ENCODE measurements around the gene FRAS1. TPM values are rescaled to one million over a fixed set of nuclear protein-coding genes. Genes with fewer than 3 reads are reported as not detected.

Gene FRAS1
- total and polyA plus RNA-seq, 2 of the 8 experiments (the other 6 are each of a cell fraction or from before 2014, with no cell fraction given): 38.5 to 109 TPM

- Histone ChIP-seq H3K9me3 (ENCODE audit: insufficient read depth in 2 of 2, low read depth in 1 of 2, low read length in 1 of 2) (no peaks in the 10 kb centered on the region), H3K4me3 (ENCODE audit: extremely low read depth in 1 of 4, insufficient read depth in 2 of 4, low read depth in 3 of 4, low read length in 4 of 4) (no peak overlapping the region), H2BK20ac (ENCODE audit: low read length) (no peak overlapping the region), H2AFZ (ENCODE audit: low read length) (no peak overlapping the region), H3K27me3 (replicated peaks in 1 of 4; ENCODE audit: control insufficient read depth in 3 of 4, extremely low read depth in 1 of 4, insufficient read depth in 3 of 4, low read length in 3 of 4) (no peaks in the 10 kb centered on the region), H4K8ac (ENCODE audit: extremely low read depth, insufficient read depth, low read length) (no peak overlapping the region), H3K23ac (ENCODE audit: insufficient read length) (no peak overlapping the region), H3K36me3 (ENCODE audit: control insufficient read depth in 2 of 4, insufficient read depth in 4 of 4, low read length in 3 of 4) (peaks cover 2 to 60% (median 19%) of the 10 kb centered on the region in 4 experiments; a peak in 7 of 8 replicates), H2BK15ac (ENCODE audit: low read length) (no peak overlapping the region), H3K18ac (ENCODE audit: extremely low read depth, low read length) (no peak overlapping the region), H3K23me2 (ENCODE audit: low read depth, low read length) (no peaks in the 10 kb centered on the region), H3K79me1 (ENCODE audit: low read depth, low read length) (no peaks in the 10 kb centered on the region; the same call in 1 of the 2 replicates), H3K4me2 (ENCODE audit: insufficient read depth in 1 of 2, low read depth in 2 of 2, low read length in 2 of 2) (no peak overlapping the region), H4K20me1 (replicated peaks in 1 of 2; ENCODE audit: control insufficient read depth in 1 of 2, insufficient read depth in 2 of 2, low read length in 2 of 2) (no peaks in the 10 kb centered on the region), H3K4me1 (replicated peaks in 1 of 4; ENCODE audit: control insufficient read depth in 3 of 4, insufficient read depth in 4 of 4, low read length in 3 of 4) (no peaks in the 10 kb centered on the region), H3K79me2 (ENCODE audit: control insufficient read depth in 1 of 2, insufficient read depth in 2 of 2, low read length in 2 of 2) (no peaks in the 10 kb centered on the region), H3K56ac (replicated peaks; ENCODE audit: insufficient read length, low read depth, low read length) (no peak overlapping the region), H4K5ac (ENCODE audit: insufficient read length, low read depth, low read length) (no peak overlapping the region), H2BK12ac (ENCODE audit: low read depth, low read length) (no peak overlapping the region), H4K91ac (replicated peaks; ENCODE audit: insufficient read length, low read length) (no peak overlapping the region), H2BK5ac (ENCODE audit: low read depth, low read length) (no peak overlapping the region), H3K27ac (ENCODE audit: low read depth, low read length) (no peak overlapping the region), H3K14ac (ENCODE audit: insufficient read length) (no peak overlapping the region), H3K9ac (replicated peaks in 1 of 4; ENCODE audit: extremely low read depth in 1 of 4, low read depth in 3 of 4, low read length in 3 of 4) (no peak overlapping the region), H3K4ac (replicated peaks; ENCODE audit: insufficient read length, low read depth, low read length) (no peak overlapping the region), H2AK5ac (ENCODE audit: low read depth, low read length) (no peak overlapping the region), H2BK120ac (replicated peaks; ENCODE audit: low read depth, low read length) (no peak overlapping the region)
- no peak for DNase-seq (ENCODE audit: low read depth in 1 of 2, low spot score in 2 of 2)
- 96% methylated on average over 5 of the region's 5 CpGs; no CpG with 5 or more reads in 1 of the 2 experiments for WGBS, 2 experiments (ENCODE audit: extremely low coverage in 1 of 2, insufficient coverage in 1 of 2, insufficient read length in 1 of 2, insufficient replicate concordance in 2 of 2, low coverage in 1 of 2, low lambda C conversion rate in 2 of 2, missing lambda C conversion rate in 1 of 2)
- POLR2A ChIA-PET (ENCODE audit: partially characterized antibody): interaction anchor here (0.6 kb wide), 1 partner anchor 546 kb away, joined by 3 read pairs; no protein-coding TSS in a partner anchor
- CTCF ChIA-PET (ENCODE audit: partially characterized antibody): interaction anchor here (0.6 kb wide), 2 partner anchors 259 to 1043 kb away, joined by 3 read pairs; no protein-coding TSS in a partner anchor
- no peak for FAIRE-seq
- no peak for TF ChIP-seq SRF (IDR thresholded peaks at IDR 0.05; ENCODE audit: low read depth, low read length)
- no peak for TF ChIP-seq FOSL1 (IDR thresholded peaks at IDR 0.05; ENCODE audit: insufficient read depth, low read depth, low read length)
- TF ChIP-seq CBX5 (IDR thresholded peaks at IDR 0.05; ENCODE audit: low read depth, low read length): no peak
- no peak for TF ChIP-seq BRCA1 (IDR thresholded peaks at IDR 0.05; ENCODE audit: low read depth, low read length)
- TF ChIP-seq MAX (IDR thresholded peaks at IDR 0.05): no peak
- no peak for TF ChIP-seq KDM1A (IDR thresholded peaks at IDR 0.05; ENCODE audit: borderline replicate concordance, low read length)
- no peak for TF ChIP-seq BACH1 (IDR thresholded peaks at IDR 0.05; ENCODE audit: low read length)
- no peak for TF ChIP-seq EZH2 (IDR thresholded peaks at IDR 0.05; ENCODE audit: low read depth, low read length, severe bottlenecking)
- no peak for TF ChIP-seq TCF12 (IDR thresholded peaks at IDR 0.05; ENCODE audit: low read depth, low read length)
- no peak for TF ChIP-seq KDM5A (IDR thresholded peaks at IDR 0.05; ENCODE audit: low read length)
- no peak for TF ChIP-seq RAD21 (IDR thresholded peaks at IDR 0.05 in 1 of 2, conservative IDR thresholded peaks at IDR 0.05 in 1 of 2; ENCODE audit: low read depth in 2 of 2, low read length in 2 of 2)
- no peak for TF ChIP-seq PHF8 (conservative IDR thresholded peaks at IDR 0.05; ENCODE audit: low read depth, low read length)
- TF ChIP-seq RNF2 (IDR thresholded peaks at IDR 0.05; ENCODE audit: borderline replicate concordance, low read depth, low read length, missing control alignments, poor library complexity, severe bottlenecking): no peak
Measured at GRCh38 chr4:78409612-78410202, 352.6 kb downstream of the FRAS1 start.

All from H1 (cell line).